HEK293 (cell line): ENCODE results near the gene LUZP2.

Experiments used
- OSR2 ChIP-seq: fragments of 450-650 bp; formaldehyde crosslinking; IDR thresholded peaks from 2 replicates; pipeline ENCODE4 v1.5.1; 2016; ENCODE audit warnings: missing biosample characterization, missing genetic modification characterization
- ZNF146 ChIP-seq: fragments of 450-650 bp; formaldehyde crosslinking; IDR thresholded peaks from 2 replicates; pipeline ENCODE4 v1.5.1; 2016; ENCODE audit warnings: missing biosample characterization, missing genetic modification characterization
- ZNF514 ChIP-seq: fragments of 450-650 bp; formaldehyde crosslinking; IDR thresholded peaks from 2 replicates; pipeline ENCODE4 v1.5.1; 2016; ENCODE audit warnings: missing biosample characterization, missing genetic modification characterization

GRCh38 chr11:24589064-24589463, 92.2 kb downstream of the LUZP2 start:
- no peak for TF ChIP-seq ZNF514 (tag by site-specific recombination)
- no peak for TF ChIP-seq ZNF146
- TF ChIP-seq OSR2 (tag by site-specific recombination): no peak
